ENCODE results near the gene ZNF670.
"Not testable (repeated sequence)": the region's sequence is repeated elsewhere in the genome, so short reads cannot be mapped to it uniquely, and the experiment has no call there.

Gene ZNF670

DNA sequence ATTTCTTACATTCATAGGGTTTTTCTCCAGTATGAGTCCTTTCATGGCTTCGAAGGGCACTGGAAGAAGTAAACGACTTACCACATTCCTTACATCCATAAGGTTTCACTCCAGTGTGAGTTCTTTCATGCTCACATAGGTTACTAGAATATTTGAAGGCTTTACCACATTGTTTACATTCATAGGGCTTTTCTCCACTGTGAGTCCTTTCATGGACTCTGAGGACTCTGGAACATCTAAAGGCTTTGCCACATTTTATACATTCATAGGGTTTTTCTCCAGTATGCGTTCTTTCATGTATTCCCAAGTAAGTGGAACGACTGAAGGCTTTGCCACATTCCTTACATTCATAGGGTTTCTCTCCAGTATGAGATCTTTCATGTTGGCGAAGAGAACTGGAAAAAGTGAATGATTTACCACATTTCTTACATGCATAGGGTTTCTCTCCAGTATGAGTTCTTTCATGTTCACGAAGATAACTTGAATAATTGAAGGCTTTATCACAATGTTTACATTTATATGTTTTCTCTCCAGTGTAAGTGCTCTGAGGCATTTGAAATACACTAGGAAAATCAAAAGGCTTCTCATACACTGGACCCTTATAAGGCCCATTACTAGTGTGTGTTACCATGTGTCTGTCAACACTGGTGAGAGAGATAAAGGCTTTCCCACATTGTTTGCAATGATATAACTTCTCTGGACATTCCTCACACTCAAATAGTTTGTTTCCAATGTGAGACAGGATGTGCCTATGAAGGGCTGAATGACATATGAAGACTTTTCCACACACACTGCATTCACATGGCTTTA lies 40.9 kb downstream of the ZNF670 start:
- DNase-seq, result no peak

DNA sequence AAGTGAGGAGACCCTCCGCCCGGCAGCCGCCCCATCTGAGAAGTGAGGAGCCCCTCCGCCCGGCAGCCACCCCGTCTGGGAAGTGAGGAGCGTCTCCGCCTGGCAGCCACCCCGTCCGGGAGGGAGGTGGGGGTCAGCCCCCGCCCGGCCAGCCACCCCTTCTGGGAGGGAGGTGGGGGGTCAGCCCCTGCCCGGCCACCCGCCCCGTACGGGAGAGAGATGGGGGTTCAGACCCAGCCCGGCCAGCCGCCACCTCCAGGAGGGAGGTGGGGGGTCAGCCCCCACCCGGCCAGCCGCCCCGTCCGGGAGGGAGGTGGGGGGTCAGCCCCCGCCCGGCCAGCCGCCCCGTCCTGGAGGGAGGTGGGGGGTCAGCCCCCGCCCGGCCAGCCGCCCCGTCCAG lies 46.3 kb downstream of the ZNF670 start:
- DNase-seq, result not testable (repeated sequence)
